HUDEP-2 (cell line): ENCODE data around the gene EYA4.

Experiments used
- DNase-seq, 76 experiments: peaks; one replicate each; lab custom pipeline; 2025; ENCODE audit not compliant: unreplicated experiment in 76 of 76; lab: John Stamatoyannopoulos, UW

The EYA4 gene

GRCh38 chr6:133340557-133340956 lies 99.4 kb downstream of the EYA4 start:
- DNase-seq: peak in 2 of 76 experiments; percentile 17 to 41

DNA sequence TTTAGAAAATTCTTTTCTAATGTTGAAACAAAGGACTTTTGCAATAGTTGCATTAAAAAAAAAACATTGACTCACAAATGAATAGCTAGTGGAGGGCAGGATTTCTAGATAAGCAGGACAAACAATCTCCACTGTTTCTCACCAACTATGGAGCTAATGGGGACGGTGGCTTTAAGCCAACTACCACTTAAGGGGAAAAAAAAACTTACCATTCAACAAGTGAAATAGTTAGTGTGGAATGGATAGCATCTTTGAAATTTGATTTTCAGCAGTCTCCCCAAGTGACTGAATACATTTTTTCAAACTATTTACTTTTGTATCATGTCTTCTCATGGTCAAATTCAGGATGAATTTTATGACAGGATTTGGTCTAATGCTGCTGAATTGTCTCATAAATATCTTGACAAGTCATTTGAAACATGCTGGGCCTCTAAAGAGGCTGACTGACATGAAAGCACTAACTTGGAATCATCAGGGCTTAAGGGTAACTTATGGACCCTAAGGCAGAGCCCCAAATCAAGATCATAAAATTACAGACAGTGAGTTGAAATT lies 100.5 kb downstream of the EYA4 start:
- DNase-seq: no peak

DNA sequence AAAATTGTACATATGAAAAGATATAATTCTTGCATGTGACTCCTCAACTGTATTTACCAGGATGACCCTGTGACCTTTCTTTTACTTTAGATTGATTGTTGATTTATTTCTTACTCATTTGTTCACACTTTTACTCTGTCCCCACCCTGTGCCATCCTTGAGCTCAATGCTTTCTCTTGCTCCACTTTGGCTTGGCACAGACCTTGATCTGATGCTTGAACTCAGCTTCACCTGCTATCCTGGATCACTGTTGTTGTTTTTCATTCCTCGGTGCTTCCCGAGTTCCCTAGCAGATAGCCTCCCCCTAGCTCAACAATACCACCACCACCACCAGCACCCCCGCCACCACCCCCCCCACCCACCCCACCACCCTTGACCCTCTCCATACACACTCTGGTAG lies 102.1 kb downstream of the EYA4 start:
- DNase-seq: no peak

GRCh38 chr6:133348846-133349245 lies 107.7 kb downstream of the EYA4 start:
- DNase-seq: no peak

DNA sequence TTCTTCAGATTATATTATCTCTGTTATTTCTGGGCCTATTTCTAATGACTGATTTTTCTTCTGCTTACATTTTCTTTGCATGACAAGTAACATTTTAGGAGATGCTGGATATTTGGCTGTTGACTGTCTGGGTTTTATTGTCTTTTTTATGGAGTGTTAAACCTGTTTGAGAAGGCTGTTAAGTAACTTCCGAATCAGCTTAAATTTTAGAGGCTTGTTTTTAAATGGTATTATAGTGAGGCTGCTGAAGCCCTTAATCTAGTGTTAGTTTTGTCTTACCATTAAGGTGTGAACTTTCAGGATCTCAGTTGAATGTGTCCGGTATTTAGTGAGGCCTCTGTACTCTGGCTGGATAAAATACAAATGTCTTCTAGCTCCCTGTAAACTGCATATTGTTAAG lies 109.8 kb downstream of the EYA4 start:
- DNase-seq: no peak

- DNase-seq: no peak
These were observed 110.9 kb downstream of the EYA4 start for GRCh38 chr6:133352046-133352445.

GRCh38 chr6:133353061-133353460 lies 111.9 kb downstream of the EYA4 start:
- no peak for DNase-seq

DNA sequence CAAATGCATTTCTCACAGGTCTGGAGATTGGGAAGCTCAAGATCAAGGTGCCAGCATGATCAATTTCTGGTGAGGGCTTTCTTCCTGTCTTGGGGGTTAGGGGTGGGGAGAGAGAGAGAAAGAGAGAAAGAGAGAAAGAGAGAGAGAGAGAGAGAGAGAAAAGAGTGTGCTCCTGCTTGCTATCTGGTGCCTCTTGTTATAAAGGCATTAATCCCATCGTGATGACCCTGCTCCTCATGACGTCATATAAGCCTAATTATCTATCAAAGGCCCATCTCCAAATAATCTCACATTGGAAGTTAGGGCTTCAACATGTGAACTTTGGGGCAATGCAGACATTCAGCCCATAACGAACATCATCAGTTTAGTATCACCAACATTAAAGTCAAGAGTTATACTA lies 114.8 kb downstream of the EYA4 start:
- no peak for DNase-seq

DNA sequence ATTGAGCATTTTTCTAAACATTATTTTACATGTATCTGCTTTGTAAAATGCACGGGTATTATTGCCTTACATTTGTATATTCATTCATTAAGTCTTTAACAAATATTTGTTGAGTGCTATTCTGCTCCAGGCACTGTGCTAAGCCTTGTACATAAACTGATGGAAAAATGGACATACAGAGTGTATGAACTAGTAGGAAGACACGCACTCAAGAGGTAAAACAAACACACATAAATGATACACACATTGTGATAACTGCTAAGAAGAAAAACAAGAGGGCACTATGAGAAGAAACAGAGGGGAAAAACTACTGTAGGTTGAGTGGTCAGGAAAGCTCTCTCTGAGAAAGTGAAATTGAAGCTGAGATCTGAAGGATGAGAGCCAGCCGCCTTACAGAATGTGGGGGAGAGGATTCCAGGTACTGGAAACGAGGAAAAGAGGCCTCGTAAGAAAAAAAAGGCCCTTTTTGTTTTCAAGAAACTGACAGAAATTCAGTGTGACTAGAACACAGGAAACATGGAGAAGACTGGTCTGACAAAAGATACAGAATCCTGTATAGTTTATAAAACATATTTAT lies 117.5 kb downstream of the EYA4 start:
- no peak for DNase-seq

- no peak for DNase-seq
These were observed 118.1 kb downstream of the EYA4 start for GRCh38 chr6:133359256-133359655.

- no peak for DNase-seq
These were observed 118.6 kb downstream of the EYA4 start for GRCh38 chr6:133359760-133360159.

DNA sequence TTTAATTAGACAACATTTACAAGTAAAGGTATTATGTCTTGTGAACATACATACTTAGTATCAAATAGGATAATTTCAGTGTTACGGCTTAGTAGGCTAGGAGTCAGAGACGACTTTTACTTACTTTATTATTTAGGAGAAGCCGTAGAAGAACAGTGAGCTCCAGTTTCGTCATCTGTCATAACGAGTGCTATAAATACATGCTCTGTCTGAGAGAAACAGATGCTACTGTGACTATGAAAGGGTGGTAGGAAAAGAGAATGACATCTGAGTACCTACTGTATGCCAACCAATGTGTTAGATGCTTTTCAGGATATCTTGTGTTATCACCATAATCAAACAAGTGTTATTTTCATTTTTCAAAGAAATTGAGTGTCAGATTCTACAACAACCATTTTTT lies 119.0 kb downstream of the EYA4 start:
- no peak for DNase-seq

GRCh38 chr6:133362813-133363212 lies 121.7 kb downstream of the EYA4 start:
- DNase-seq: no peak

- DNase-seq: no peak
These were observed 127.5 kb downstream of the EYA4 start for GRCh38 chr6:133368664-133369063.

GRCh38 chr6:133369773-133370272 lies 128.7 kb downstream of the EYA4 start:
- DNase-seq: no peak

- no peak for DNase-seq
These were observed 135.6 kb downstream of the EYA4 start for GRCh38 chr6:133376743-133377142.

- DNase-seq: peak in 1 of 76 experiments; percentile 21
These were observed 136.1 kb downstream of the EYA4 start for GRCh38 chr6:133377219-133377618.

DNA sequence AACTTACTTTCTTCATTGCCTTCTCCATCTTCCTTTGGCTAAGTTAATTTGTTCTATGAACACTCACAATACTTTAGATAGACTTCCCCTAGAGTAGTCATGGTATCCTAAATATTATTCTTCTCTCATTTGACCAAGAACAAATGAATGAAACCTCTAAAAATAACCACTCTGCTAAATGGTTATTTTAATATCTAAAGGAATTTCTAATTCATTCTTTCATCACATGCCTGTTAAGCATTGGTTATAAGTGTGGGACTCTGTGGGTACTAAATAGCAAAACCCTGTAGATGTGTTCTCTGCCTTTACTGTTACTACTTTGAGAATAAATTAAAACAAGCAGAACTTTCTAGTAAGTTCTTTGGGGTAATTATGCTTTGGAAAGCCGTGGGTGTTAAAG lies 138.9 kb downstream of the EYA4 start:
- no peak for DNase-seq

GRCh38 chr6:133380723-133381122 lies 139.6 kb downstream of the EYA4 start:
- no peak for DNase-seq

DNA sequence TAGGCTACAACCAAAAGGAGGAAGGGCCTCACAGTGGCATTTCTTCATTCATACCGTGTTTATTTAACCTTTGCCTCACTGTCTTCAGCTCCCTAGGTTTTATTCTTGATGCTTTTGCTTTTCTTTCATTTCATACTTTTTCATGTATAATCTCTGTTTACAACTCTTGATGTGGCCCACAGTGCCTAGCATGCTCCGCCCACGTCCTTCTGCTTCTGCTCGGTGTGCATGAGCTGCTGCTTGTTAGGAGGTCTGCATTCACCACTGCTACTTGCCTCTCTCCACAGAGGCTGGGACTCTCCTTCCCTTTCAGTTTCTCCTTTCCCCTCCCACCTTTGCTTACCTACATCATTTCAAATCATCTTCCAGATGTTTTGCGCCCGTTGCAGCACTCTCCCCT lies 147.6 kb downstream of the EYA4 start:
- no peak for DNase-seq

DNA sequence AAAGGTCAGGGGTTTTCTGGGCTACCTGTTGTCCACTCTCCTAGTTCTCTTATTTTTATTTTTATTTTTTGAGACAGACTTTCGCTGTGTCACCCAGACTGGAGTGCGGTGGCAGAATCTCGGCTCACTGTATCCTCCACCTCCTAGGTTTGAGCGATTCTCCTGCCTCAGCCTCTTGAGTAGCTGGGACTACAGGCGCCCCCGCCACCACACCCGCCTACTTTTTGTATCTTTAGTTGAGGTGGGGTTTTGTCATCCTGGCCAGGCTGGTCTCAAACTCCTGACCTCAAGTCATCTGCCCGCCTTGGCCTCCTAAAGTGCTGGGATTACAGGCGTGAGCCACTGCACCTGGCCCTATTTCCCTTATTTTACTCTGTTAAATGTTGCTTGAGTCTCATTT lies 149.0 kb downstream of the EYA4 start:
- DNase-seq: no peak

DNA sequence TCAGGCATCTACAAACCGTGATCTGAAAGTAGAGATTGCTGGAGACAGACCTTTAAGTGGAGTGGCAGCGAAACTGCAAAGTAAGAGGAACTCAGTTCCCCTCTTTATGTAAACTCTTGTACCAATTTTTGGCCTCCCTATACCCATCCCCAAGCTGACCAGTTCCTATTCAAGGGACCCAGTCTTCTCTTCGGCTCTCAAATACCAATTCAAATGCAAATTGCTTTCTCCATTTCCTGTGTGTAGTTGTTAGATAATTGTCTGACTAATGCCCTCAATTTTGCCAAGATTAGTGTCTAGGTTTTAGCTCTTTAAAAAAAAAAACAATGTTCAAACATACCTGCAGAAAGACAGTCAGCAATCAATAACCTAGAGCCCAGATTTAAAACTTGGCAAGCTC lies 150.9 kb downstream of the EYA4 start:
- DNase-seq: no peak

DNA sequence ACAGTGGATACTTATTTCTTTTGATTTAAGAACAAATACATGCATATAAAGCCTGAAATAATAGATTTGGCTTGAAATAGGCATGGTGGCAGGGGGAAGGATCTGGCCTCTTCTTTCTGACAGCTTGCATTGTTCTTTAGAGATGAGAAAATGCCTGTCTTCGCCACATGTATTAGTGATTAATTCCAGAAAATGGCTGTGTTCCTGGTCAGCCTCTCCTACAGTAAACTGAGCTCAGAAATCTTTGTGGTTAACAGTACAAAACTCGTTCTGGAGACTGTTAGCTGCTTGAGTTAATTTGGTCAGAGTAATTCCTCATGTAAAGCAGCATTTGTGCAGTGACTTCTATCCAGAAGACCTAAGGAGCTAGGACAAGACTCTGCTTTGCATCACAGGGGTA lies 151.5 kb downstream of the EYA4 start:
- no peak for DNase-seq
